K562 (cell line): ENCODE measurements around the gene ERMARD. TPM values are rescaled to one million over a fixed set of nuclear protein-coding genes. Genes with fewer than 3 reads are reported as not detected.

Experiments
- ARNT ChIP-seq, 2 experiments: fragments of 450-650 bp; IDR thresholded peaks; 2 replicates each; pipeline ENCODE4 v1.6.1; 2016; ENCODE audit warnings: mild to moderate bottlenecking in 1 of 2
- CBX1 ChIP-seq: sonication (generic); IDR thresholded peaks from 2 replicates; pipeline ENCODE4 v1.6.1; 2016; ENCODE audit warnings: antibody characterized with exemption, low read depth, mild to moderate bottlenecking
- CEBPB ChIP-seq: fragments of 450-650 bp; IDR thresholded peaks from 2 replicates; pipeline ENCODE4 v1.6.1; 2016; ENCODE audit warnings: missing genetic modification characterization, missing compliant biosample characterization
- CTBP1 ChIP-seq: fragments of 450-650 bp; IDR thresholded peaks from 2 replicates; pipeline ENCODE4 v1.6.1; 2016; ENCODE audit warnings: borderline replicate concordance
- DACH1 ChIP-seq: fragments of 450-650 bp; IDR thresholded peaks from 2 replicates; pipeline ENCODE4 v1.6.1; 2018; ENCODE audit not compliant: partially characterized antibody
- ETS2 ChIP-seq: IDR thresholded peaks from 2 replicates; pipeline ENCODE4 v1.6.1; 2016; ENCODE audit warnings: borderline replicate concordance, missing genetic modification characterization, mild to moderate bottlenecking, moderate library complexity, missing compliant biosample characterization; ENCODE audit not compliant: poor library complexity, severe bottlenecking
- FOSL1 ChIP-seq: fragments of 200-800 bp; sonication (Bioruptor generic); conservative IDR thresholded peaks from 2 replicates; pipeline ENCODE4 v1.6.1; 2016; ENCODE audit warnings: missing genetic modification characterization, missing compliant biosample characterization
- FOXP1 ChIP-seq: sonication (generic); formaldehyde crosslinking; IDR thresholded peaks from 2 replicates; pipeline ENCODE4 v1.8.0; 2022; ENCODE audit warnings: mild to moderate bottlenecking, missing genetic modification reagents
- GATA2 ChIP-seq: sonication (generic); formaldehyde crosslinking; IDR thresholded peaks from 2 replicates; pipeline ENCODE4 v1.4.0; 2020; ENCODE audit warnings: mild to moderate bottlenecking, missing genetic modification reagents
- MTF1 ChIP-seq: fragments of 250-450 bp; sonication (Bioruptor Pico); IDR thresholded peaks from 2 replicates; pipeline ENCODE4 v1.9.0; 2021; ENCODE audit warnings: moderate library complexity, mild to moderate bottlenecking, inconsistent platforms, borderline replicate concordance
- NBN ChIP-seq: fragments of 450-650 bp; IDR thresholded peaks from 2 replicates; pipeline ENCODE4 v1.6.1; 2016; ENCODE audit warnings: low read depth, mild to moderate bottlenecking
- PML ChIP-seq: IDR thresholded peaks from 2 replicates; pipeline ENCODE4 v1.6.1; 2012; ENCODE audit warnings: low read length, inconsistent platforms
- RFX7 ChIP-seq: fragments of 250-450 bp; sonication (Bioruptor Pico); IDR thresholded peaks from 2 replicates; pipeline ENCODE4 v1.5.1; 2021; ENCODE audit warnings: mild to moderate bottlenecking
- SNRNP70 ChIP-seq: fragments of 200-400 bp; formaldehyde crosslinking; optimal IDR thresholded peaks from 2 replicates; pipeline ENCODE3; 2017; ENCODE audit warnings: low read depth, low read length
- TRIM24 ChIP-seq, 2 experiments: fragments of 450-650 bp; IDR thresholded peaks; 2 replicates each; pipeline ENCODE4 v1.6.1; 2016
- ZNF121 ChIP-seq: sonication (generic); formaldehyde crosslinking; conservative IDR thresholded peaks from 2 replicates; pipeline ENCODE4 v1.8.0; 2022; ENCODE audit warnings: missing genetic modification reagents
- ZNF79 ChIP-seq: fragments of 250-450 bp; sonication (Bioruptor Pico); IDR thresholded peaks from 2 replicates; pipeline ENCODE4 v1.4.0; 2020; ENCODE audit warnings: low read depth, mild to moderate bottlenecking, moderate library complexity
- ZSCAN29 ChIP-seq: fragments of 450-650 bp; IDR thresholded peaks from 2 replicates; pipeline ENCODE4 v1.6.1; 2017
- ZSCAN32 ChIP-seq: fragments of 450-650 bp; formaldehyde crosslinking; IDR thresholded peaks from 2 replicates; pipeline ENCODE4 v1.4.0; 2020; ENCODE audit warnings: mild to moderate bottlenecking, moderate library complexity
- polyA plus RNA-seq, 8 experiments: library from polyadenylated mRNA; depleted of rRNA in 4 of 8; stranded (reverse) in 5 of 8; unstranded in 3 of 8; fragments of >200 nt; fragmentation: Nextera tagmentation in 2 of 8; fragmentation: Illumina TruSeq in 1 of 8; extraction: Ambion mirVana in 2 of 8; extraction: Trizol in 1 of 8; gene quantifications; 2 replicates each; pipeline versions ENCODE4 v1.2.1 to v1.2.3, GENCODE V29; 2011 to 2014; ENCODE audit warnings: inconsistent platforms in 1 of 8, missing spikeins in 1 of 8
- total RNA-seq, 7 experiments: library from RNA; depleted of rRNA in 6 of 7; stranded (reverse); fragments of >200 nt in 6 of 7; fragmentation: Illumina TruSeq in 2 of 7; extraction: Trizol in 2 of 7; gene quantifications; 2 replicates each; pipeline versions ENCODE4 v1.2.1 to v1.2.3, GENCODE V29; 2011 to 2021; ENCODE audit warnings: low replicate concordance in 1 of 7
- TF ChIP-seq, protein P1 (sequence below), 2 experiments: fragments of 450-650 bp; IDR thresholded peaks; 2 replicates each; pipeline ENCODE4 v1.6.1; 2016
- TF ChIP-seq, protein P2 (sequence below): fragments of 250-450 bp; sonication (Bioruptor Pico); IDR thresholded peaks from 2 replicates; pipeline ENCODE4 v1.9.0; 2021; ENCODE audit warnings: mild to moderate bottlenecking
- TF ChIP-seq, protein P3 (sequence below): fragments of 450-650 bp; IDR thresholded peaks from 2 replicates; pipeline ENCODE4 v1.6.1; 2016

ERMARD gene
- total and polyA plus RNA-seq, 9 of the 15 experiments (the other 6 are each of a cell fraction or from before 2014, with no cell fraction given), result 14.5 to 68.6 (median 27.7) TPM

DNA sequence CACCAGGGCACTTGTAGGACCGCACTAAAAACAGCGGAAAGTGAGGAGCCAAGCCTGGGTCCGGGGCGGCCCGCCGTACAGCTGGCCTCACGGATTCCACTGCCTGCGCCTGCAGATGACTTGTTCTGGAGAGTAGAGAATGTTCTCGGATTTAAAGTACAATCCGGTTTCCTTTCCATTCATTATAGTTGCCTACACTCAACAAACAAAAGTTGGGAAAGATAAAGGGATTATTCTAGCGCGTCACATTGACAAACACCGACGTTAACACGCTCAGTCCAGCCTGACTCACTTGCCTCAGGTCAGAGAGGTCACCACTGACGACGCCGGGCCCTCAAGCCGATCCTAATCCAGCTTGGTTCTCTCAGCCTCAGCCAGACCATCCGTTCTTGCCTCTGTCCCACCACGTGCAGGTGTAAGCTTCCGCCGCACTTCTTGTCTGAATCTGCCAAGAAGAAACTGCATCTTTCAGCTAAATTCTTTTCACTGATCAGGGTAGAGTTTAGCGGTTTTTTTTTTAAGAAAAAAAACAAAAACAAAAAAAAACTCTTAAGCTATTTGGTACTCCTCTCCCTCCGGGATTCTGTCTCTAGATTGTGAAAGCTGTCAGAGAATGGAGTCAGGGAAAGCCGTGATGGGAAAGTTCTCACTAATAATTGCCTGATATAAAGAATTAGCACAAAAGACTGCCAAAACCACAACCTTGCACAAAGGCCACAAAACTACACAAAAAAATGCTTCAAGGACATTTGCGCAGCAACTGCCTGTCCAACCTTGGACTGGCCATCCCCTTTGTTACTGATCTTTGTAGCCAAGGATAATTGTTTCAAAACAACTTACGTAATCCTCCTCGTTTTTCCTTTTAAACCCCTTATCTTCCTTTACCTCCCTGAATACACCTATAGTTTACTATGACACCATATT is 26.0 kb upstream of the ERMARD start (continued):
- no peak for TF ChIP-seq ZNF121
- TF ChIP-seq RFX7 (CRISPR knock-in tag), result no peak
- TF ChIP-seq, protein P1, sequence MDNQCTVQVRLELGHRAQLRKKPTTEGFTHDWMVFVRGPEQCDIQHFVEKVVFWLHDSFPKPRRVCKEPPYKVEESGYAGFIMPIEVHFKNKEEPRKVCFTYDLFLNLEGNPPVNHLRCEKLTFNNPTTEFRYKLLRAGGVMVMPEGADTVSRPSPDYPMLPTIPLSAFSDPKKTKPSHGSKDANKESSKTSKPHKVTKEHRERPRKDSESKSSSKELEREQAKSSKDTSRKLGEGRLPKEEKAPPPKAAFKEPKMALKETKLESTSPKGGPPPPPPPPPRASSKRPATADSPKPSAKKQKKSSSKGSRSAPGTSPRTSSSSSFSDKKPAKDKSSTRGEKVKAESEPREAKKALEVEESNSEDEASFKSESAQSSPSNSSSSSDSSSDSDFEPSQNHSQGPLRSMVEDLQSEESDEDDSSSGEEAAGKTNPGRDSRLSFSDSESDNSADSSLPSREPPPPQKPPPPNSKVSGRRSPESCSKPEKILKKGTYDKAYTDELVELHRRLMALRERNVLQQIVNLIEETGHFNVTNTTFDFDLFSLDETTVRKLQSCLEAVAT (IDR thresholded peaks at IDR 0.05), result peak in 1 of 2 experiments; percentile 20; a peak in 1 of 4 replicates
- no peak for TF ChIP-seq CBX1
- TF ChIP-seq, protein P2, sequence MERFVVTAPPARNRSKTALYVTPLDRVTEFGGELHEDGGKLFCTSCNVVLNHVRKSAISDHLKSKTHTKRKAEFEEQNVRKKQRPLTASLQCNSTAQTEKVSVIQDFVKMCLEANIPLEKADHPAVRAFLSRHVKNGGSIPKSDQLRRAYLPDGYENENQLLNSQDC (CRISPR knock-in tag), result no peak
- 0 out of 2 replicates have a peak, but pooled peaks have one; percentile 37 for TF ChIP-seq NBN
- no peak for TF ChIP-seq ZSCAN32 (CRISPR knock-in tag)
- peak; percentile 72 for TF ChIP-seq CEBPB (tag)
- peak in 1 of 2 experiments; percentile 73; a peak in 2 of 4 replicates for TF ChIP-seq TRIM24 (IDR thresholded peaks at IDR 0.05)
- TF ChIP-seq ZNF79, result no peak
- peak; percentile 50; the same call in 1 of the 2 replicates for TF ChIP-seq CTBP1
- TF ChIP-seq, protein P3, sequence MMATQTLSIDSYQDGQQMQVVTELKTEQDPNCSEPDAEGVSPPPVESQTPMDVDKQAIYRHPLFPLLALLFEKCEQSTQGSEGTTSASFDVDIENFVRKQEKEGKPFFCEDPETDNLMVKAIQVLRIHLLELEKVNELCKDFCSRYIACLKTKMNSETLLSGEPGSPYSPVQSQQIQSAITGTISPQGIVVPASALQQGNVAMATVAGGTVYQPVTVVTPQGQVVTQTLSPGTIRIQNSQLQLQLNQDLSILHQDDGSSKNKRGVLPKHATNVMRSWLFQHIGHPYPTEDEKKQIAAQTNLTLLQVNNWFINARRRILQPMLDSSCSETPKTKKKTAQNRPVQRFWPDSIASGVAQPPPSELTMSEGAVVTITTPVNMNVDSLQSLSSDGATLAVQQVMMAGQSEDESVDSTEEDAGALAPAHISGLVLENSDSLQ, result peak; percentile 59; the same call in 1 of the 2 replicates
- peak; percentile 35; the same call in 1 of the 2 replicates for TF ChIP-seq GATA2 (CRISPR knock-in tag)
- peak; percentile 89 for TF ChIP-seq FOSL1 (tag)
- no peak for TF ChIP-seq ETS2
- TF ChIP-seq DACH1, result no peak
- TF ChIP-seq MTF1 (CRISPR knock-in tag), result no peak
- peak in 1 of 2 experiments; percentile 47; a peak in 1 of 4 replicates for TF ChIP-seq ARNT (IDR thresholded peaks at IDR 0.05)
- TF ChIP-seq SNRNP70, result no peak
- TF ChIP-seq ZSCAN29, result peak; percentile 80
- TF ChIP-seq FOXP1, result no peak
- TF ChIP-seq PML, result peak; percentile 61
